ENCODE results near the gene CDH24.

DNA sequence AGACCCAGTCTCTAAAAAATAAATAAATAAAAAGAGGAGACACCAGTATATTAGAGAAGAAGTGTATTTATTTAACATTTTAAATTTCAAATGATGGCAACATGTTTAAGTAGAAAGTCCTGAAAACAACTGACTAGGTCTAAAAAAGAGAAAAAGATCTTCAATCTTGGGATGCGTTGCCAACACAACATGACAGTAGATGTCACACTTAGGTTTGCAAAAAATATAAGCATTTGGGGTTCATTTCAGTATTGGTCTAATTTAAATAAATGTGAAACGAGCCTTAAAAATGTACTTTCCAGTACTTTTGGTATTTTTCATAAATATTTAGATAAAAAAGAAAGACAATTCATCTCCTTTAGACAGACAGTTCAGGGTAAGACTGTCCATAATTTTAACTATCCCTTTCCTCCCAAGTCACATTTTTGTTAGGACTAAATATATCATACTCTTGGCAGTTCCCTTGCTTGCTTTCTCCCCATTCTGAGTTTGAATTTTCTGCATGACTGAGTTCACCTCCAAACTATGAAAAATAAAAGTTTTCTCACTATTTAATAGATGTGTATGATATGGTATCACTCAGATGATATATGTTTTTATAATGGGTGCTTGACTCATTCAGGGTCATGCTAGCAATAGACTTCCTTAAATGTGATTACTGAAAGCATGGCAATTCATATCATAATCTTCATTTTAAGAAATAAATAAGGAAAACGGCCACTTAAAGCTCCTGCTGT is 51.7 kb downstream of the CDH24 start:
- TF ChIP-seq POLR2A (IDR thresholded peaks at IDR 0.05), result no peak
- TF ChIP-seq, protein P1, sequence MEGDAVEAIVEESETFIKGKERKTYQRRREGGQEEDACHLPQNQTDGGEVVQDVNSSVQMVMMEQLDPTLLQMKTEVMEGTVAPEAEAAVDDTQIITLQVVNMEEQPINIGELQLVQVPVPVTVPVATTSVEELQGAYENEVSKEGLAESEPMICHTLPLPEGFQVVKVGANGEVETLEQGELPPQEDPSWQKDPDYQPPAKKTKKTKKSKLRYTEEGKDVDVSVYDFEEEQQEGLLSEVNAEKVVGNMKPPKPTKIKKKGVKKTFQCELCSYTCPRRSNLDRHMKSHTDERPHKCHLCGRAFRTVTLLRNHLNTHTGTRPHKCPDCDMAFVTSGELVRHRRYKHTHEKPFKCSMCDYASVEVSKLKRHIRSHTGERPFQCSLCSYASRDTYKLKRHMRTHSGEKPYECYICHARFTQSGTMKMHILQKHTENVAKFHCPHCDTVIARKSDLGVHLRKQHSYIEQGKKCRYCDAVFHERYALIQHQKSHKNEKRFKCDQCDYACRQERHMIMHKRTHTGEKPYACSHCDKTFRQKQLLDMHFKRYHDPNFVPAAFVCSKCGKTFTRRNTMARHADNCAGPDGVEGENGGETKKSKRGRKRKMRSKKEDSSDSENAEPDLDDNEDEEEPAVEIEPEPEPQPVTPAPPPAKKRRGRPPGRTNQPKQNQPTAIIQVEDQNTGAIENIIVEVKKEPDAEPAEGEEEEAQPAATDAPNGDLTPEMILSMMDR (IDR thresholded peaks at IDR 0.05), result no peak

All from right lobe of liver (tissue), 4 donors.